GM23338 (cell line): ENCODE data around the gene CMBL.

Experiments used
- EZH2 ChIP-seq: fragments of 200-600 bp; sonication (generic); IDR thresholded peaks from one replicate; pipeline ENCODE4 v1.8.0; 2017; ENCODE audit warnings: antibody characterized with exemption, mild to moderate bottlenecking, low read depth; ENCODE audit not compliant: unreplicated experiment
- TF ChIP-seq, protein P1 (sequence below), 2 experiments: fragments of 200-600 bp in 1 of 2; sonication (generic) in 1 of 2; conservative IDR thresholded peaks; 2 replicates each; pipeline versions ENCODE4 v1.5.1 to v1.6.1; 2016 to 2017; ENCODE audit warnings: antibody characterized with exemption in 2 of 2, low read depth in 2 of 2, mild to moderate bottlenecking in 2 of 2, moderate library complexity in 1 of 2

DNA sequence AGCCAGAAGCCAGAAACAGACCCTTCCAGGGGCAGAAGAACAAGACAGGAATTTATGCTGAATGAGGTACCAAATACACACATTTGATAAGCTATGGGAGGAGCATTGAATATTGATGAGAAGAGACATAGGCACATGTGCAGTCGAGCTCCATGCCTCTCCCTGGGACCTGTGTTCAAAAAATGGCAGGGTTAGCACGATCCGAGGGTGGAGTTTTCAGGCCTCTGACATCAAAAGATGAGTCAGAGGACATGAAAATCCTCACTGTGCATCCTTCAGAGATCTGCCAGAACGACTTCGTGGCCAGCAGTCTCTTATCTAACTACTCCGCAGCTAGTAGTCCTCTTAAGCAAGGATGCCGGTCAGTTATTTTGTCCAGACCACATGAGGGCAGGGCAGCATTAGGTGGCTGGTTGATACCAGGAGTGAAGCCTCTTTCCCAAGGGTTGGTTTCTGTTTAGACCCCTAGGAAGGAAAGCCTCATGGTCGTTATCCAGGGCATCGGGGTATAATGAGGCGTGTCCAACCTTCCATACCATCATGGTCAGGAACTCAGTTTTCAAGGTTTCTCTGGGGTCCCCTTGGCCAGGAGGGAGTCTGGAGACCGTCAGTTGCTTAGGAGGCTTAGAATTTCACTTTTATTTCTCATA lies 11.6 kb upstream of the CMBL start:
- TF ChIP-seq EZH2, result no peak
- TF ChIP-seq, protein P1, sequence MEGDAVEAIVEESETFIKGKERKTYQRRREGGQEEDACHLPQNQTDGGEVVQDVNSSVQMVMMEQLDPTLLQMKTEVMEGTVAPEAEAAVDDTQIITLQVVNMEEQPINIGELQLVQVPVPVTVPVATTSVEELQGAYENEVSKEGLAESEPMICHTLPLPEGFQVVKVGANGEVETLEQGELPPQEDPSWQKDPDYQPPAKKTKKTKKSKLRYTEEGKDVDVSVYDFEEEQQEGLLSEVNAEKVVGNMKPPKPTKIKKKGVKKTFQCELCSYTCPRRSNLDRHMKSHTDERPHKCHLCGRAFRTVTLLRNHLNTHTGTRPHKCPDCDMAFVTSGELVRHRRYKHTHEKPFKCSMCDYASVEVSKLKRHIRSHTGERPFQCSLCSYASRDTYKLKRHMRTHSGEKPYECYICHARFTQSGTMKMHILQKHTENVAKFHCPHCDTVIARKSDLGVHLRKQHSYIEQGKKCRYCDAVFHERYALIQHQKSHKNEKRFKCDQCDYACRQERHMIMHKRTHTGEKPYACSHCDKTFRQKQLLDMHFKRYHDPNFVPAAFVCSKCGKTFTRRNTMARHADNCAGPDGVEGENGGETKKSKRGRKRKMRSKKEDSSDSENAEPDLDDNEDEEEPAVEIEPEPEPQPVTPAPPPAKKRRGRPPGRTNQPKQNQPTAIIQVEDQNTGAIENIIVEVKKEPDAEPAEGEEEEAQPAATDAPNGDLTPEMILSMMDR (conservative IDR thresholded peaks at IDR 0.05; ENCODE audit: low read depth in 2 of 2), result peak in 1 of 2 experiments; percentile 38; a peak in 2 of 4 replicates
